ENCODE results near the gene SPHK1. TPM values are rescaled to one million over a fixed set of nuclear protein-coding genes. Genes with fewer than 3 reads are reported as not detected.

SPHK1 gene
- total RNA-seq, 1 donor from 2014 or later, result 13.9 TPM

- Mint-ChIP-seq H3K4me3 (ENCODE audit: low read depth) (no peak overlapping the region), H3K27ac (no peak overlapping the region), H3K27me3 (no peaks in the 10 kb centered on the region), H3K9me3 (ENCODE audit: low read depth) (no peaks in the 10 kb centered on the region), H3K4me1 (ENCODE audit: low read depth) (no peaks in the 10 kb centered on the region), H3K36me3 (ENCODE audit: insufficient read depth) (peaks cover 10% of the 10 kb centered on the region)
- no peak for TF ChIP-seq CTCF (IDR thresholded peaks at IDR 0.05; ENCODE audit: unreplicated experiment)
- no peak for DNase-seq (ENCODE audit: low spot score, unreplicated experiment)
These were observed 11.6 kb downstream of the SPHK1 start for GRCh38 chr17:76395980-76396379.

- no peak overlapping the region for H3K27ac Mint-ChIP-seq
- no peaks in the 10 kb centered on the region for H3K9me3 Mint-ChIP-seq (ENCODE audit: low read depth)
- no peak overlapping the region for H3K4me3 Mint-ChIP-seq (ENCODE audit: low read depth)
- no peak for TF ChIP-seq CTCF (IDR thresholded peaks at IDR 0.05; ENCODE audit: unreplicated experiment)
- H3K4me1 Mint-ChIP-seq (ENCODE audit: low read depth), result no peaks in the 10 kb centered on the region
- H3K27me3 Mint-ChIP-seq, result no peaks in the 10 kb centered on the region
- H3K36me3 Mint-ChIP-seq (ENCODE audit: insufficient read depth), result peaks cover 18% of the 10 kb centered on the region
- DNase-seq (ENCODE audit: low spot score, unreplicated experiment), result no peak
These were observed 12.8 kb downstream of the SPHK1 start for GRCh38 chr17:76397184-76397583.

- peak; percentile 90 for TF ChIP-seq CTCF (IDR thresholded peaks at IDR 0.05; ENCODE audit: unreplicated experiment)
- Mint-ChIP-seq H3K36me3 (ENCODE audit: insufficient read depth) (peaks cover 22% of the 10 kb centered on the region), H3K4me1 (ENCODE audit: low read depth) (no peaks in the 10 kb centered on the region), H3K27me3 (no peaks in the 10 kb centered on the region), H3K27ac (peak overlapping the region; percentile 64), H3K9me3 (ENCODE audit: low read depth) (no peaks in the 10 kb centered on the region), H3K4me3 (ENCODE audit: low read depth) (no peak overlapping the region)
- peak; percentile 84 for DNase-seq (ENCODE audit: low spot score, unreplicated experiment)
These were observed 13.5 kb downstream of the SPHK1 start for GRCh38 chr17:76397687-76398522.

- no peak for TF ChIP-seq CTCF (IDR thresholded peaks at IDR 0.05; ENCODE audit: unreplicated experiment)
- no peak overlapping the region for H3K4me3 Mint-ChIP-seq (ENCODE audit: low read depth)
- DNase-seq (ENCODE audit: low spot score, unreplicated experiment), result no peak
These were observed 14.2 kb downstream of the SPHK1 start for GRCh38 chr17:76398523-76399174.

GRCh38 chr17:76399175-76400172 lies 15.1 kb downstream of the SPHK1 start:
- Mint-ChIP-seq H3K27ac (no peak overlapping the region), H3K36me3 (ENCODE audit: insufficient read depth) (peaks cover 23% of the 10 kb centered on the region), H3K9me3 (ENCODE audit: low read depth) (no peaks in the 10 kb centered on the region), H3K4me3 (ENCODE audit: low read depth) (no peak overlapping the region), H3K4me1 (ENCODE audit: low read depth) (no peaks in the 10 kb centered on the region), H3K27me3 (no peaks in the 10 kb centered on the region)
- no peak for DNase-seq (ENCODE audit: low spot score, unreplicated experiment)
- TF ChIP-seq CTCF (IDR thresholded peaks at IDR 0.05; ENCODE audit: unreplicated experiment), result no peak

More at GRCh38 chr17:76398523-76399174, 14.2 kb downstream of the SPHK1 start:
- Mint-ChIP-seq H3K36me3 (ENCODE audit: insufficient read depth) (peaks cover 23% of the 10 kb centered on the region), H3K27me3 (no peaks in the 10 kb centered on the region), H3K4me1 (ENCODE audit: low read depth) (no peaks in the 10 kb centered on the region), H3K27ac (no peak overlapping the region), H3K9me3 (ENCODE audit: low read depth) (no peaks in the 10 kb centered on the region)

Measured in progenitor cell of endocrine pancreas (in vitro differentiated cells).